Activated CD4-positive, alpha-beta memory T cell treated with anti-CD3 and anti-CD28 coated beads, Interleukin-2, amount 10 ng/mL, durations not matched to agents 7 days and 5 days (primary cell): ENCODE measurements around the gene BANP. TPM values are rescaled to one million over a fixed set of nuclear protein-coding genes. Genes with fewer than 3 reads are reported as not detected.

Experiments
- CTCF ChIA-PET: fragments of 350-600 bp; sonication (Branson Sonifier 250); formaldehyde crosslinking; loops from one replicate; lab custom pipeline; 2021; ENCODE audit warnings: antibody characterized with exemption, inconsistent platforms; lab: Charles Lee
- POLR2A ChIA-PET: fragments of 350-600 bp; sonication (Branson Sonifier 250); formaldehyde crosslinking; loops from one replicate; lab custom pipeline; 2021; ENCODE audit warnings: antibody characterized with exemption; lab: Charles Lee
- DNase-seq: peaks from one replicate; pipeline ENCODE4 v3.0.0-alpha.2; 2020
- H3K27ac Mint-ChIP-seq: one replicate; pipeline ENCODE4 v1.8.0; 2021; ENCODE audit warnings: mild to moderate bottlenecking, mixed read lengths
- H3K27me3 Mint-ChIP-seq: one replicate; pipeline ENCODE4 v1.8.0; 2021; ENCODE audit warnings: mixed read lengths
- H3K36me3 Mint-ChIP-seq: one replicate; pipeline ENCODE4 v1.8.0; 2021; ENCODE audit warnings: low read depth, mixed read lengths
- H3K4me1 Mint-ChIP-seq: one replicate; pipeline ENCODE4 v1.8.0; 2021; ENCODE audit warnings: mixed read lengths
- H3K4me3 Mint-ChIP-seq: one replicate; pipeline ENCODE4 v1.8.0; 2021; ENCODE audit warnings: mild to moderate bottlenecking, mixed read lengths
- H3K9me3 Mint-ChIP-seq: one replicate; pipeline ENCODE4 v1.8.0; 2021; ENCODE audit warnings: mixed read lengths
- total RNA-seq, 2 experiments: library from RNA; stranded (reverse); gene quantifications; one replicate each; pipeline ENCODE4 v1.2.3, GENCODE V29; 2021

The BANP gene
- total RNA-seq, 2 experiments from 2014 or later = 33.6 to 38.9 TPM

DNA sequence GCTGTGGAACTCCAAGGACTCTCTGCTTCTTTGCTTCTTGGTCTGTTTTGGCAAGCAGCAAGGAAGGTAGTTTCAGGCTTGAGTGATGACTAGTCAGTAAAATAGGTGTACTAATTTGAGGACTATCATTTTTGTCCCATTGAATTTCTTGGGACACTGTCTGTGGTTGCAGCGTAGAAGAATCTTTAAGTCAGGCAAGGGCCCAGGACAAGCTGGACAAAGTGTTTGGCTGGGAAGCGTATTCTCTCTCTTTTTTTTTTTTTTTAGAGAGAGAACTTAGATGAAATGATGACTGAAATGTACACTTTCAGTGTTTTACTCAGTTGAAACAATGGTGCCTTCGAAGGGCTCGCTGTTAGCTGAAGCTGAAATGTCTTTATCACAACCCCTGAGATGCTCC is 105.0 kb downstream of the BANP start:
- no peak for DNase-seq
- Mint-ChIP-seq H3K9me3 (no peaks in the 10 kb centered on the region), H3K27ac (no peak overlapping the region), H3K4me3 (no peak overlapping the region), H3K27me3 (no peaks in the 10 kb centered on the region), H3K4me1 (no peaks in the 10 kb centered on the region), H3K36me3 (no peaks in the 10 kb centered on the region)
- POLR2A ChIA-PET = no interaction called here
- CTCF ChIA-PET = no interaction called here

DNA sequence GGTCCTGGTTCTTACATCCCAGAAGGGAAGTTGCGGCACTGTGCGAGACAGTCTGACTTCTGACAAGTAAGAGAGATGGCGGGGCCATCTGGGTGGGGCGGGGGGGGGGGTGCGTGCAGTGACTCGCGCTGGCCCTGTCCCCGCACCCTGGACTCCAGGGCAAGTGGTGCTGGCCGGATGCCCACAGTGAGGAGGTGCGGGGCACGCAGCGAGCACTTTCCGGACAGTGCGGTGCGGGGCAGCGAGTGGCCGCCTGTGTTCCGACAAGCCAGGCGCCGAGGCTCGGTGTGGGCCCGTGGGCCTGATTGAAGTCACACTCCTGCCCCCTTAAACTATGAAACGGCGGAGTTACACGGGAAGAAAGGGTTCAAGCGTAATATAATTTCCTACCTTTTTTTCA is 106.4 kb downstream of the BANP start:
- ChIA-PET CTCF (no interaction called here), POLR2A (no interaction called here)
- Mint-ChIP-seq H3K27me3 (no peaks in the 10 kb centered on the region), H3K4me3 (no peak overlapping the region), H3K36me3 (no peaks in the 10 kb centered on the region), H3K9me3 (no peaks in the 10 kb centered on the region), H3K4me1 (no peaks in the 10 kb centered on the region), H3K27ac (no peak overlapping the region)
- DNase-seq = no peak

DNA sequence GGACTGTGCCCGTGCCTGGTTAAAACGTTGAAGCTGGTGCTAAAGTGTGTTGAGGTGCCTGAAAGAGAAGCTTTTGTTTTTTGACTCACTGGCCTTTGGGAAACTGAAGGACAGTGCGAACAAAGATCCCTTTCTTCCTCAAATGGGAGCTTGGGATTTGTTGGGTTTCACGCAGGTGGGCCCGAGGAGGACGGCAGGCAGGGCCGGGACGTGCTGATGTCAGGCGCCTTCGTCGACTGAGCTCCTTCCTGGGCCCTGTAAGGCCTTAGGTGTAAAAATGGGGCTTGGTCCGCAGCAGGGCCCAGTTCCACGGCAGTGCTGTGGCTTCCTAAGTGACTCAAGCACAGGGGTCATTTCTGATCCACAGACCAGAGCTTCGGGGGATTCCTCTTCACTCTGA is 106.9 kb downstream of the BANP start:
- POLR2A ChIA-PET = no interaction called here
- no peak overlapping the region for H3K4me3 Mint-ChIP-seq
- CTCF ChIA-PET = no interaction called here
- no peaks in the 10 kb centered on the region for H3K9me3 Mint-ChIP-seq
- H3K4me1 Mint-ChIP-seq = no peaks in the 10 kb centered on the region
- no peak overlapping the region for H3K27ac Mint-ChIP-seq
- no peaks in the 10 kb centered on the region for H3K27me3 Mint-ChIP-seq
- no peak for DNase-seq
- no peaks in the 10 kb centered on the region for H3K36me3 Mint-ChIP-seq

DNA sequence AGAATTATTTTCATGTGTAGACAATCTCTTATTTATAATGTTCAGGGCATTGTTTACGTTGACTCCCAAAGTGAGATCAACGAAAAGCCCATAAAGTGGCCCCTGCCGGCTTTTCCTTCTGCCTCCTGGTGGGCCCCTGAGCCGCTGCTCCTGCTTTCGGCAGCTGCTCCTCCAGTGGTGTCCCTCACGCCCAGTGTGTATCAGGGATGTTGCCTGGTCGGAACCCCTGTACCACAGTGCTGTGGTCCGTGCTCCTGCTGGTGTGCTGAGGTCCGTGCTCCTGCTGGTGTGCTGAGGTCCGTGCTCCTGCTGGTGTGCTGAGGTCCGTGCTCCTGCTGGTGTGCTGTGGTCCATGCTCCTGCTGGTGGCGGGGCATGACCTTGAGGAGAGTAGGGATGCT is 107.6 kb downstream of the BANP start:
- DNase-seq = no peak
- H3K4me1 Mint-ChIP-seq = no peaks in the 10 kb centered on the region
- H3K36me3 Mint-ChIP-seq = no peaks in the 10 kb centered on the region
- H3K4me3 Mint-ChIP-seq = no peak overlapping the region
- H3K9me3 Mint-ChIP-seq = no peaks in the 10 kb centered on the region
- CTCF ChIA-PET = no interaction called here
- H3K27me3 Mint-ChIP-seq = no peaks in the 10 kb centered on the region
- no peak overlapping the region for H3K27ac Mint-ChIP-seq
- POLR2A ChIA-PET = no interaction called here

DNA sequence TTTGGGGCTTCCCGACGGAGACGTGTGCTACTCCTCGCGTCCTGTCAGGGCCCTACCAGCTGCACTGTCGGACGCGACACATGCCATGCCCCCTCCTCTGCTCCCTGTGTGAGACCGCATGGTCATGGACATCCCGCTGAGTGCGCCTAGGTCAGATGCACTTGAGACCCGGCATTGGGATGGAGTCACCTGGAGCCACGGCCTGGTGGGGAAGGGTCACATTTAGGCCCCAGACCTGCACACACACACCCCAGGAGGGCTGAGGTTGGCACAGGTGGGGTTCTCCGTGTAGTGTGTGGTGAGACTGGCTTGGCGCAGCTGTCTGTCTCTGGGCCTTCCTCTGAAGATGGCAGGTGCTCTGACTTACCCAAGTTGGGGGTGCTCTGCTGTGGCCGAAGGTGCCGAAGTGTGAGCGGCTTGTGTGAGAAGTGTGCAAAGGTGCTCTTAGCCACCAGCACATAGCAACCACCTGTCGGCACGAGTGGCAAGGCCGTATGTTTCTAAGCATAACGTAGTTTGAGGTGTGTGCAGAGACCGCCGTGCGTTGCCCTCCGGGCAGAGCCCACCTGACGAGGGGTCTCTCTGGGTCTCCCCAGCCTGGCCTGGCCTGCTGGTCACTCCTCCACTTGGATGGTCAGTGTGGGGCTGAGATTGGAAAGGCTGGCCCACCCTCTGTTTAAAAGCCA is 108.6 kb downstream of the BANP start:
- Mint-ChIP-seq H3K36me3 (no peaks in the 10 kb centered on the region), H3K9me3 (no peaks in the 10 kb centered on the region), H3K4me1 (no peaks in the 10 kb centered on the region), H3K27ac (no peak overlapping the region), H3K4me3 (no peak overlapping the region), H3K27me3 (no peaks in the 10 kb centered on the region)
- ChIA-PET POLR2A (no interaction called here), CTCF (no interaction called here)
- no peak for DNase-seq

DNA sequence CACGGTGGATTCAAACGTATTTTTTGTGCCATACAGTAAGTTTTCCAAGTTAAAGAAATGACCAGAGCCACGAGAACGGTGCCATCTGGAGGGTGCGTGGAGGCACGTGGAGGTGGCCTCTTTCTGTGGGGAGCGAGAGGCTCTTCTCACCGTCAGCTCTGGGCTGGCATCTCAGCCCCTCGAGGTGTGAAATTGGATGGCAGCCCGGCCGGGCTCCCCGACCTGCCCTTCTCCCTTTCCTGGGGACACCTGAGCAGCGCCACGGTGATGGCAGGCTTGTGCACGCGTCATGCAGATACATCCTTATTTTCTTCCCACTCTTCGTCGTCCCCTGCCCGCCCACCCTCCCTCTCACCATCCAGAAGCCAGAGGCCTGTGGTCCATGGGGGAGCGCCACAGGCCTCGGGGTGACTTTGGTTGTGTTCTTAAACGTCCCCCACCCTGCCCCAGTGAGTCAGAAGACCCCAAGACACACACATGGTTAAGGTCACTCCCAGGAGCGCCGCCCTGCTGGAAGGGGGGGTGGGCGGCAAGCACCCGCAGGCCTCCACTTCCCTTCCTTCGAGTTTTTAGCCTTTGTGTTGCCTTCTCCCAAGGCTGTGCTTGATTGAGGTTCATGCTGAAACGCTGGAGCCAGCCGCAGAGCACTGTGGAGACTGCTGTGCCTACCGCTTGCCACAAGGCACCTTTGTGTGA is 109.4 kb downstream of the BANP start:
- DNase-seq = no peak
- Mint-ChIP-seq H3K27ac (no peak overlapping the region), H3K36me3 (no peaks in the 10 kb centered on the region), H3K27me3 (no peaks in the 10 kb centered on the region), H3K9me3 (no peaks in the 10 kb centered on the region), H3K4me3 (no peak overlapping the region), H3K4me1 (no peaks in the 10 kb centered on the region)
- POLR2A ChIA-PET = no interaction called here
- CTCF ChIA-PET = no interaction called here

DNA sequence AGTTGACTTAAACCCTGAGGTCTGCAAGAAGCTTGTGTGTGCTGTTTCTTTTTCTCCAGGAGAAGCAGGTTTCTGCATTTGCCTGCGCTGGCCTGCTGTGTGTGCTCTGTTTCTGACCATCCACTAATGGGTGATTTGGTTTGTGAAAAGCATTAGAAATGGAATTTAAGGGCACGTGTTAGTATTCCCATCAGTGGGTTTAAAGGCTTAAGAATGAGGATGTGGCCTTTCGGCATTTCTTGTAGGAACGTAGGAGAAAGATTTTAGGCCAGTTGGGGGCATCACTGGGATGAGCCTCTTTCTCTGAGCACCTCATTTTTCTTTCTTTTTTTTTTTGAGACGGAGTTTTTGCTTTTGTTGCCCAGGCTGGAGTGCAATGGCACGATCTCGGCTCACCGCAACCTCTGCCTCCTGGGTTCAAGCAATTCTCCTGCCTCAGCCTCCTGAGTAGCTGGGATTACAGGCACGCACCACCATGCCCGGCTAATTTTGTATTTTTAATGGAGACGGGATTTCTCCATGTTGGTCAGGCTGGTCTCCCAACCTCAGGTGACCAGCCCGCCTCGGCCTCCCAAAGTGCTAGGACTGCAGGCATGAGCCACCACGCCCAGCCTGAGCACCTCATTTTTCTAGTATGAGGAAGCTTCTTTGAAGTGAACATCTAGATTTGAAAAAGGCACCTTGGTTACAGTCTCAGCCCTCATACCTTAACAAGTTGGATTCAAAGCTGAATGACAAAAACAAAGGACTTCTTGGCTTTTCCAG is 110.3 kb downstream of the BANP start:
- ChIA-PET POLR2A (no interaction called here), CTCF (no interaction called here)
- Mint-ChIP-seq H3K36me3 (no peaks in the 10 kb centered on the region), H3K4me1 (no peaks in the 10 kb centered on the region), H3K4me3 (no peak overlapping the region), H3K27me3 (no peaks in the 10 kb centered on the region), H3K9me3 (no peaks in the 10 kb centered on the region), H3K27ac (no peak overlapping the region)
- DNase-seq = no peak

DNA sequence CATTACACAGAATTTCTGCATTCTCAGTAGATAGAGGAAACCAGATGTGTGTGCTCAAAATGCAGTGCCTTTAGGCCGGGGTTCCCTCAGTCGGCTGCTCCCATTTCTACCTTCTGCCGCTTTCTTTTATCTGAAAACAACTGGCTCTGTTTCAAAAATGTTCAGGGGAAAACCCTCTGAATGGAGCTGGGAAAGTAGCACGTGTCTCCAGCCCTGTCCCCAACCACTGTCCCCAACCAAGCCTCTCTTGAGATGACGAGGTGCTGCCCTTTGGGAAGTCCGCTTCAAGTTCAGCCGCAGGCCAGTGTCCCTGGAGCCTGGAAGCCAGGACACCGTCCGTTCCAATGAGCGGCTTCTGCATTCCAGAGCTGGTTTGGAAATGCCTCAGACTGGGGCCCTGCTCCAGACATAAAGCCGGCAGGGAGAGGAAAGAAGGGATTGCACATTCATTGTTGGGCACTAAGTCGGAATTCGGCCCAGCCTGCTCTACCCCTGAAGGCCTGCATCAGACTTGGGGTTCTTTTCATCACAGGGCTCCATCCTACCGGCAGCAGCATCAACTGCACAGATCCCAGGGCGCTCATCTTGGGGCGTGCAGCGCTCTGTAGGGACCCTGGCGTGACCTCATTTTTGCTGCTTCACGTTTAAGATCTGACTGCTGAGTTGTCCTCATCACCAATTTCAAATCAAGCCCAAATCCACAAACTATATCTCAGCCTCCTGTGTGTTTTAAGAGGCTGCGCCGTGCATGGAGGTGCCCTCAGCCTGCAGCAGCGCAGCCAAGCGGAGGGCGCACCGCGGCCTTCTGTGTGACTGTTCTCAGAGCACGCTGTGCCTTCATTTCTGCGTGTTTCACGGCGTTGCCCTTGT is 111.3 kb downstream of the BANP start:
- DNase-seq = no peak
- Mint-ChIP-seq H3K9me3 (no peaks in the 10 kb centered on the region), H3K4me3 (no peak overlapping the region), H3K27ac (no peak overlapping the region), H3K27me3 (no peaks in the 10 kb centered on the region), H3K4me1 (no peaks in the 10 kb centered on the region), H3K36me3 (no peaks in the 10 kb centered on the region)
- CTCF ChIA-PET = no interaction called here
- POLR2A ChIA-PET = no interaction called here

DNA sequence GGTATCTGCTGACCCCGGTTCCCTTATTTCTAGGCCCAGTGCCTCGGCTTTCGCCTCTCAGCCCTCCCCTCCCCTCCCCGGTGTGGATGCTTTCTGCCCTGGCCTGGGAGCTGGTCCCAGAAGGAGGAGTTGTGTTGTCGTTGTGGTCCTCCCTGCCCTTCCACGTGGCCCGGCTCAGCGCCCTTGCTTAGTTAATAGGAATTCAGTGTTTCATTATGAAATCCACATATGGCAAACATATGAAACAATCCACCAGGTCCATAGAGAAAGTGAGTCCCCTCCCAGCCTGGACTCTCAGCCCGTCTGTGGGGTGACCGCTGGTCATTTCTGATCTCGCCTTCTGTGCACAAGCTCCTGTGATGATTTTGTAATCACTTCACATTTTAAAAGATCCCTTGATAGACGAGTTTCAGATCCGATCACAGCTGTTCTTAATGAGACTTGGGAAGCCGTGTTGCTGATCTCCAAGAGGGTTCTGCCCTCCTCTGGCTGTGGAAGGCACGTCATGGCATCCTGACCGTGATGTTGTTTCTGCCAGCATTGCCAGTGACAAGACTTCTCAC is 112.1 kb downstream of the BANP start:
- POLR2A ChIA-PET = no interaction called here
- Mint-ChIP-seq H3K9me3 (no peaks in the 10 kb centered on the region), H3K27ac (no peak overlapping the region), H3K36me3 (no peaks in the 10 kb centered on the region), H3K27me3 (no peaks in the 10 kb centered on the region), H3K4me3 (no peak overlapping the region), H3K4me1 (no peaks in the 10 kb centered on the region)
- CTCF ChIA-PET = no interaction called here
- DNase-seq = no peak

DNA sequence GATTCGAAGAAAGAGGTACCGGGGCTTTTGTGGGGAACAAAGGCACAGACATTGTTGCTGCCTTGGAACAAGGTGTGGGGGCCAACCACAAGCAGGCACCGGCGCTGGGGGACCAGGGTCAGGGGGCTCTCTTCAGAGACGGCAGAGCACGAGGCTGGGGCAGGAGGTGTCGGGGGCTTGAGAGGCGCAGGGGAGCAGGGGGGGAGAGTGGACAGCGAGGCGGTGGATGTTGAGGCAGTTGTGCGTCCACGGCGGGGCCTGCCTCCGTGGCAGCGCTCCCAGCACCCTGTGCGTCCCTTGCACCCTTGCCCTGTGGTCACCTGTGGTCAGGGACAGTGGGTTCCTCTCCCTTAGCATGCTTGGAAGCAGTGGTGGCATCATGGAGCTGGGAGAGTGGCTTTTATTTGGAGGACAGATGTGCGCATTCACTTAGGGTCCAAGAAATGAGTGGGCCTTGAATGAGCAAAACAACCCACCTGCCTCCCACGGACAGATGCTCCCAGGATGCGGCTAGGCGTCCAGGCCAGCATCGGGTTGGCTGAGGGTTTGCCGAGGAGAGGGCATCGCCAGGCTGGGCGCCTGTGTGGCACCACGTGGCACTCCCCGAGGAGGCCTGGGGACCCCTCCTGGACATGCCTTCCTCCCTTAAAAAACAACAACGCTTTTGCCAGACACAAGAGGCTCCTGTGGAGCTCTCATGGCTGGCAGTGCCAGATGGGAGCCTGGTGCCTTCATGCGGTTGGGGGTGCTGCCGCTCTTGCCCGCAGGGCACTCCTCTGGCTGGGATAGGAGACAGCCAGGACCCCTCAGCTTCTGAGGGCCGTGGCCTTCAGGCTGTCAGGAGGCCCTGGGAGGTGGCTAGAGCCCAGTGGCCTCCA is 113.0 kb downstream of the BANP start:
- Mint-ChIP-seq H3K27me3 (no peaks in the 10 kb centered on the region), H3K4me1 (no peaks in the 10 kb centered on the region), H3K27ac (no peak overlapping the region), H3K36me3 (no peaks in the 10 kb centered on the region), H3K4me3 (no peak overlapping the region), H3K9me3 (no peaks in the 10 kb centered on the region)
- POLR2A ChIA-PET = no interaction called here
- CTCF ChIA-PET = no interaction called here
- DNase-seq = no peak

DNA sequence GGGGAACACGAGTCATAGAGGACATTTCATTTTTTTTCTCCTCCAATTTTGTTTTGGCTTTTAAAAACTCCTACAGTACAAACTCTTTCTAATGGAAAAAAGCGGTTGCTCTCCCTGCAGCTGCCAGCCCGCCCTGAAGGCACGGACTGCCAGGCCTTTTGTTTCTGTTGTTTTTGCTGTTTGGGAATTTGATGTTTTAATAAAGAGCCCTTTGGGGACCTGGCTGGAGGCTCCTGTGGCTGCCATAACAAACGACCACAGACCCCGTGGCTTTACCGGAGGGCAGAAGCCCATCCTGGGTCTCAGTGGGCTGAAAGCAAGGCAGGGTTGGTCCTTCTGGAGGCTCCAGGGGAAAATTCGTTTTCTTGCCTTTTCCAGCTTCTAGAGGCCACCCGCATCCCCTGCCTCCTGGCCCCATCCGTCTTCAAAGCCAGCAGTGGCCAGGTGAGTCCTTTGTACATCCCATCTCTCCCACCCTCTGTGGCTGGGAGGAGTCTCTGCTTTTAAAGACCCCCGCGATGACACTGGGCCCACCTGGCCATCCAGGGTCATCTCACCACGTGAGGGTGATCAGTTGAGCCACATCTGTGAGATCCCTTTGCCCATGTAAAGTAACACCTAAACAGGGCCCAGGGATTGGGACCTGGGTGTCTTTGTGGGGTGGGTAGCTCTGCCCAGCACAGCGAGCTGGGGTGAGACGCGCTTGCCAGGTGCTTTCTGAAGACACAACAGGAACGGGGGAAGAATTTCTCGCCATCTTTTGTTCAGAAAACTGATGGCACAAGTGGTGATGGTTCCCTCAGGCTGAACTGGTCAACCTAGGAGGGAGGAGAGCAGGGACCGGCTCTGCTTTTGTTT is 113.9 kb downstream of the BANP start:
- Mint-ChIP-seq H3K36me3 (peaks cover 3% of the 10 kb centered on the region), H3K4me3 (no peak overlapping the region), H3K27me3 (no peaks in the 10 kb centered on the region), H3K27ac (no peak overlapping the region), H3K4me1 (no peaks in the 10 kb centered on the region), H3K9me3 (no peaks in the 10 kb centered on the region)
- ChIA-PET POLR2A (no interaction called here), CTCF (no interaction called here)
- DNase-seq = no peak
